Measurements from ENCODE around the gene NKX1-1. TPM values are rescaled to one million over a fixed set of nuclear protein-coding genes. Genes with fewer than 3 reads are reported as not detected.

NKX1-1 gene
- total RNA-seq, 4 donors from 2014 or later, result not detected

DNA sequence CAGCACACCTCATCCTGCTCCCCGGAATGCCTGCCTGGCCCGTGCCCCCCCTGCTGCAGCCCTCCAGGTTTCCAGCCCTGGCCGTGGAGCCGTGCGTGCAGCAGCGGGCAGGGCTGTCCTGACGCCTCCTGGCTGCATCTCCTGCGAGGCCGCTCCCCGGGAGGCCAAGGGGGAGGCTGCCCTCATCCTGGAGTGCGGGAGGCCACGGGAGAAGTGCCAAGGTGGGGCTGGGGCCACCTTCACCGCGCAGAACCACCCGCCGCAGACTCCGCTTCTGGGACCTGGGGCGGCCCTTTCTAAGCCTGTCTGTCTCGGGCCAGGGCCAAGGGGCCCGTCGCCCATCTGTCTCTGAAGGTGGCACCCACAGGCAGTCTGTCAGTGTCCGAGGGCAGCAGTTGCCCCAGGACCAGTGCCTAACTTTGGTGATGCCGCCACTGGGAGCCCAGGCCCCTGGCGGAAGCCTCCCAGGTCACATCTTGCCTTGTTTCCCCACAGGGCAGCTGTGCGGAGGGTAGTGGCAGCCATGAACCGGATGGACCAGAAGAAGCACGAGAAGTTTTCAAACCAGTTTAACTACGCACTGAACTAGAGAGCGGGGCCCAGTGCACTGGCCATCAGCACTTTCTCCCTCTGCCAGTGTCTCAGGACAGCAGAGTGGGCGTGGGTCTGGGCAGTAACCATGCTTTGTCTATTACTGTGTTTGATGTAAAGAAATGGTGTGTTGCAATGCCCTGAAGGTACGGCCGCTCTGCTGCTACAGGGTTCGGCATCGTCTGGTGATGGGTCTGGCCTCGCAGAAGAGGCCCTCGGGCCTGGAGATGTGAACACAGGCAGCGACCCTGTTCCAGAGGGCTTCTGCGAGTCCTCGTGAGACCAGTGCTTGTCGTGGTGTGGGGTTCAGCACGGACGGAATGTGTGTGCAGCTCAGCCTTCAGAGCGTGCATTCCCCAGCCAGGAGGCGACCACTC, 20.6 kb downstream of the NKX1-1 start:
- intact Hi-C loops (cut with DNase I; ENCODE audit: low total_unique reads), result no loop called here
- TF ChIP-seq POLR2A (IDR thresholded peaks at IDR 0.05), result no peak
- no peak overlapping the region for H3K4me3 ChIP-seq (ENCODE audit: low read depth, poor library complexity, severe bottlenecking)

DNA sequence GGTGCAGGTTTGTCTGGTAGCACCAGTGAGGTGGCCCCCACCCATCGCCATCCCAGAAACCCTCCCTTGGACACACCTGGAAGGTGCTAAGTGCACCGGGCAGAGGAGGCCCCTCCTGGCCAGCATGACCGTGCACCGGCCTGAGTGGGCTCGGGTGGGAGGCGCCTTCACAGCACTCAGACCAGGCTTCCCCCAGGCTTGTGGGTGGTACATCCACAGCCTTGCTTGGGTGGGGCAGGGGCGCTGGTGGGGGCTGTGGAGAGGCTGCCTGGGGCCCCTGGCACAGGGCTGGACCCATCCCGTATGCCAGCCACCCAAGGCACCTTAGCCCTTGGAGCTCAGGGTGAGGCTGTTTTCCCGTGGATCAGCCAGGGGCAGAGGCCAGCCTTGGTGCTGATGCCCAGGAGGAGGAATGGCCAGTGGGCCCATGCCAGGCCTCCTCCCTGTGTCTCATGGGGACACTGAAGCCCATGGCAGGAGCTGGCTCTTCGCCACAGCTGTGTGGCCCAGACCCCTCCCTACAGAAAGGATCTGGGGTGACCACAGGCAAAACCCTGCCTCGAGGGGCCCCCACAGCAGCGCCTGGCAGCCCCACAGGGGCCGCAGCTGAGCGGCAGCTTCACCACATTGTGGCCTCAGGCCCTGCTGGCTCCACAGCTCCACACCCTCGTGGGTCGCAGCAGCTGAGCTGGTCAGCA, 21.4 kb downstream of the NKX1-1 start:
- peak in 1 of 2 donors; percentile 80 for DNase-seq (ENCODE audit: low spot score in 2 of 2)
- no peak overlapping the region for H3K4me3 ChIP-seq (ENCODE audit: low read depth, poor library complexity, severe bottlenecking)
- intact Hi-C loops (cut with DNase I; ENCODE audit: low total_unique reads), result no loop called here
- 86 to 93% methylated on average over 11 to 14 of the region's 16 CpGs for WGBS, 2 donors
- no peak for TF ChIP-seq POLR2A (IDR thresholded peaks at IDR 0.05)
- no peak for TF ChIP-seq CTCF (IDR thresholded peaks at IDR 0.05)

More for the DNA sequence above, 20.6 kb downstream of the NKX1-1 start:
- peak in 1 of 2 donors; percentile 84 for DNase-seq (ENCODE audit: low spot score in 2 of 2)
- 90 to 95% methylated on average over 24 to 39 of the region's 44 CpGs for WGBS, 2 donors

- DNase-seq (ENCODE audit: low spot score in 2 of 2), result peak in 1 of 2 donors; percentile 82
- WGBS, 2 donors, result 91 to 94% methylated on average over 33 to 34 of the region's 34 CpGs
- TF ChIP-seq CTCF (IDR thresholded peaks at IDR 0.05) (no peak), POLR2A (IDR thresholded peaks at IDR 0.05) (no peak)
Observed at GRCh38 chr4:1383728-1384591, 22.3 kb downstream of the NKX1-1 start.

GRCh38 chr4:1382776-1383727, 23.2 kb downstream of the NKX1-1 start:
- TF ChIP-seq CTCF (IDR thresholded peaks at IDR 0.05) (no peak), POLR2A (IDR thresholded peaks at IDR 0.05) (no peak)
- WGBS, 2 donors, result 89 to 92% methylated on average over 21 to 26 of the region's 27 CpGs
- DNase-seq (ENCODE audit: low spot score in 2 of 2), result peak in 1 of 2 donors; percentile 79
- H3K4me3 ChIP-seq (ENCODE audit: low read depth, poor library complexity, severe bottlenecking), result no peak overlapping the region
- intact Hi-C loops (cut with DNase I; ENCODE audit: low total_unique reads), result no loop called here

More at GRCh38 chr4:1383728-1384591, 22.3 kb downstream of the NKX1-1 start:
- no peak overlapping the region for H3K4me3 ChIP-seq (ENCODE audit: low read depth, poor library complexity, severe bottlenecking)
- intact Hi-C loops (cut with DNase I; ENCODE audit: low total_unique reads), result no loop called here

GRCh38 chr4:1381944-1382541, 24.2 kb downstream of the NKX1-1 start:
- TF ChIP-seq CTCF (IDR thresholded peaks at IDR 0.05) (no peak), POLR2A (IDR thresholded peaks at IDR 0.05) (no peak)
- intact Hi-C loops (cut with DNase I; ENCODE audit: low total_unique reads), result no loop called here
- no peak overlapping the region for H3K4me3 ChIP-seq (ENCODE audit: low read depth, poor library complexity, severe bottlenecking)
- DNase-seq (ENCODE audit: low spot score in 2 of 2), result peak in 1 of 2 donors; percentile 60
- 93 to 95% methylated on average over 24 of the region's 24 CpGs for WGBS, 2 donors
